Fibroblast of the conjunctiva (primary cell): Measurements from ENCODE around the gene TPM1.

Experiments
- DNase-seq: peaks from one replicate; pipeline ENCODE4 v3.0.0-alpha.2; 2010; ENCODE audit warnings: low read depth

Gene TPM1

GRCh38 chr15:63056829-63057228 lies 14.3 kb downstream of the TPM1 start:
- no peak for DNase-seq

- no peak for DNase-seq
Measured at GRCh38 chr15:63057468-63058345, 15.2 kb downstream of the TPM1 start.

- DNase-seq: no peak
Measured at GRCh38 chr15:63059075-63059474, 16.5 kb downstream of the TPM1 start.

GRCh38 chr15:63059573-63060216 lies 17.1 kb downstream of the TPM1 start:
- no peak for DNase-seq

GRCh38 chr15:63060699-63061098 lies 18.2 kb downstream of the TPM1 start:
- no peak for DNase-seq

- DNase-seq: no peak
Measured at GRCh38 chr15:63061975-63062374, 19.4 kb downstream of the TPM1 start.

GRCh38 chr15:63063164-63063756 lies 20.7 kb downstream of the TPM1 start:
- DNase-seq: no peak

GRCh38 chr15:63063877-63064409 lies 21.4 kb downstream of the TPM1 start:
- DNase-seq: no peak

- no peak for DNase-seq
Measured at GRCh38 chr15:63065262-63066221, 23.0 kb downstream of the TPM1 start.

- DNase-seq: no peak
Measured at GRCh38 chr15:63066272-63066671, 23.7 kb downstream of the TPM1 start.

- DNase-seq: no peak
Measured at GRCh38 chr15:63067306-63067705, 24.8 kb downstream of the TPM1 start.

- DNase-seq: no peak
Measured at GRCh38 chr15:63067976-63068743, 25.6 kb downstream of the TPM1 start.

- no peak for DNase-seq
Measured at GRCh38 chr15:63069616-63070090, 27.1 kb downstream of the TPM1 start.

GRCh38 chr15:63070681-63071129 lies 28.2 kb downstream of the TPM1 start:
- DNase-seq: no peak

- no peak for DNase-seq
Measured at GRCh38 chr15:63071288-63071909, 28.9 kb downstream of the TPM1 start.

- DNase-seq: no peak
Measured at GRCh38 chr15:63072023-63072650, 29.6 kb downstream of the TPM1 start.

GRCh38 chr15:63072809-63073277 lies 30.3 kb downstream of the TPM1 start:
- no peak for DNase-seq

- DNase-seq: no peak
Measured at GRCh38 chr15:63073497-63074172, 31.1 kb downstream of the TPM1 start.
